Measurements from ENCODE around the gene VPS26C.
A peak's percentile ranks its signal among the peaks of the same experiment; 100 is the strongest.

DNA sequence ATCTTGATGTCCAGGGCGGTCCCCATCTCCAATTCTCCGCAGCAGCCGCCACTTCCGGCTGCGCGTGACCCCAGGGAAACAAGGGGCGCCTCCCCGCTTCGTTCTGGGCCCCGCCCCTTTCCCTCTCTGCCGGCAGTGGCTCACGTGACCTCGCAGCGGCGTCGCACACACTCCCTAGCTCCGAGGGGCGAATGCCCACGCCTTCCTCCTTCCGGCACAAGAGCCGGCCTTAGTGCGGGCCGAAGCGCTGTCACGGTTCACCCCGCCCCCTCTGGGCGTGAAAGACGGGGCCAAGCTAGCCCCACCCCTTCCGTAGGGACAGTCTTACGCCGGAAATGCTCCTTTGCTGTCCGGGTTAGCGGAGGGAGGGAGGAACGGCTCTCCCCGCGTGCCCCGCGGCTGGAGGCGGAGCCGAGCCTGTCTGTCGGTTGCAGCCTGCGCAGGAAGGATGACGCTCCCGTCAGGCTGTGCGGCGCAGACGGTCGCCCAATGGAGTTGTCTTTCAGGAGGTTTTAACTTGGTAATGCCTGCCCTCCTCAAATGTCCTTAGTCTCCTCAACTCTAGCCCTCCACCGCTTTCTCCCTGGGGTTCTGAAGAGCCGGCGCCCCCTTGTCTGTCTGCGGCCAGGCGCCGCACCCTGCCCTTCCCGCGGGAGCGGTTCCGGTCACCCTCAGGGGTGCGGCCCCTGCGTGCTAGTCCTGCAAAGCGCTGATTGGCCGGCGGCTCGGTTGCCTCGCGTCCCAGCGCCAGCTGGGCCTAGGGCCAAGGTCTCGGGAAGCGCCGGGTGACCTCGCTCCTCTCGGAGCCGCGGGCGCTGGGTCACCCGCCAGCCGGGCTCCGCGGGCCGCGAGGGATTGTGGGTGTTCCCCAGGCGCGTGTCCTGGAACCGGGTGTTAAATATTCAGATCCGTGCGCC is at the start of gene VPS26C:
- TF ChIP-seq EGR1 (IDR thresholded peaks at IDR 0.05; ENCODE audit: low read depth) (no peak), POLR2A (IDR thresholded peaks at IDR 0.05; ENCODE audit: borderline replicate concordance, extremely low read depth, insufficient read depth, insufficient read length) (no peak), POLR2AphosphoS5 (IDR thresholded peaks at IDR 0.05; ENCODE audit: low read depth, low read length) (peak; percentile 66), RAD21 (IDR thresholded peaks at IDR 0.05; ENCODE audit: low read depth) (no peak)
- TF ChIP-seq, protein P1, sequence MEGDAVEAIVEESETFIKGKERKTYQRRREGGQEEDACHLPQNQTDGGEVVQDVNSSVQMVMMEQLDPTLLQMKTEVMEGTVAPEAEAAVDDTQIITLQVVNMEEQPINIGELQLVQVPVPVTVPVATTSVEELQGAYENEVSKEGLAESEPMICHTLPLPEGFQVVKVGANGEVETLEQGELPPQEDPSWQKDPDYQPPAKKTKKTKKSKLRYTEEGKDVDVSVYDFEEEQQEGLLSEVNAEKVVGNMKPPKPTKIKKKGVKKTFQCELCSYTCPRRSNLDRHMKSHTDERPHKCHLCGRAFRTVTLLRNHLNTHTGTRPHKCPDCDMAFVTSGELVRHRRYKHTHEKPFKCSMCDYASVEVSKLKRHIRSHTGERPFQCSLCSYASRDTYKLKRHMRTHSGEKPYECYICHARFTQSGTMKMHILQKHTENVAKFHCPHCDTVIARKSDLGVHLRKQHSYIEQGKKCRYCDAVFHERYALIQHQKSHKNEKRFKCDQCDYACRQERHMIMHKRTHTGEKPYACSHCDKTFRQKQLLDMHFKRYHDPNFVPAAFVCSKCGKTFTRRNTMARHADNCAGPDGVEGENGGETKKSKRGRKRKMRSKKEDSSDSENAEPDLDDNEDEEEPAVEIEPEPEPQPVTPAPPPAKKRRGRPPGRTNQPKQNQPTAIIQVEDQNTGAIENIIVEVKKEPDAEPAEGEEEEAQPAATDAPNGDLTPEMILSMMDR (IDR thresholded peaks at IDR 0.05 in 2 of 3, conservative IDR thresholded peaks at IDR 0.05 in 1 of 3; ENCODE audit: borderline replicate concordance in 1 of 3, insufficient read depth in 1 of 3, low read depth in 2 of 3, low read length in 2 of 3), result no peak
